A549 (cell line): Measurements from ENCODE around the gene ARFRP1.

Experiments used
- ATOH8 ChIP-seq: fragments of 250-450 bp; sonication (Bioruptor Pico); IDR thresholded peaks from 2 replicates; pipeline ENCODE4 v1.5.0; 2020; ENCODE audit warnings: low read depth, mild to moderate bottlenecking, moderate library complexity
- CBX2 ChIP-seq: fragments of 200-600 bp; sonication (generic); IDR thresholded peaks from 2 replicates; pipeline ENCODE4 v1.6.1; 2016; ENCODE audit warnings: low read depth, mild to moderate bottlenecking, borderline replicate concordance
- CHD4 ChIP-seq: fragments of 200-600 bp; sonication (generic); IDR thresholded peaks from 2 replicates; pipeline ENCODE4 v1.6.1; 2016; ENCODE audit warnings: antibody characterized with exemption, mild to moderate bottlenecking, borderline replicate concordance
- CTCF ChIP-seq: fragments of >200 bp; sonication (Bioruptor Twin); formaldehyde crosslinking; IDR thresholded peaks from 3 replicates; pipeline ENCODE4 v1.5.1; 2016
- KDM1A ChIP-seq: fragments of 200-600 bp; sonication (generic); IDR thresholded peaks from 2 replicates; pipeline ENCODE4 v1.6.1; 2016; ENCODE audit warnings: low read depth, mild to moderate bottlenecking
- MAX ChIP-seq: IDR thresholded peaks from 2 replicates; pipeline ENCODE4 v1.6.1; 2012
- MYC ChIP-seq: IDR thresholded peaks from 2 replicates; pipeline ENCODE4 v1.6.1; 2012; ENCODE audit warnings: mild to moderate bottlenecking, inconsistent platforms, low read length, improper control_type of control experiment, borderline replicate concordance
- POLR2A ChIP-seq: IDR thresholded peaks from 2 replicates; pipeline ENCODE4 v1.6.1; 2012; ENCODE audit warnings: mild to moderate bottlenecking, low read length
- RCOR1 ChIP-seq: fragments of 150-350 bp; IDR thresholded peaks from 2 replicates; pipeline ENCODE4 v1.6.1; 2014; ENCODE audit warnings: antibody characterized with exemption, low read length, low read depth
- REST ChIP-seq: fragments of 200-600 bp; sonication (generic); IDR thresholded peaks from 2 replicates; pipeline ENCODE4 v1.6.1; 2016; ENCODE audit warnings: antibody characterized with exemption, mild to moderate bottlenecking, moderate library complexity
- SMC3 ChIP-seq: fragments of >200 bp; sonication (Bioruptor Twin); formaldehyde crosslinking; IDR thresholded peaks from 3 replicates; pipeline ENCODE4 v1.6.1; 2018; ENCODE audit warnings: inconsistent platforms

- TF ChIP-seq CTCF (no peak), ATOH8 (CRISPR knock-in tag) (no peak), POLR2A (no peak), MYC (no peak), CBX2 (no peak), RCOR1 (no peak), SMC3 (no peak), KDM1A (no peak), MAX (no peak), CHD4 (no peak), REST (no peak)
Measured at GRCh38 chr20:63696306-63696627, 11.5 kb downstream of the ARFRP1 start.
